ENCODE measurements around the gene FBLN5.

FBLN5 gene

GRCh38 chr14:91911474-91912032 is 35.9 kb downstream of the FBLN5 start:
- no peak overlapping the region for H3K4me3 ChIP-seq (ENCODE audit: control insufficient read depth, low read depth, low read length)
- peak; percentile 52 for DNase-seq (ENCODE audit: low read depth)
- peak; percentile 47 for TF ChIP-seq CTCF (conservative IDR thresholded peaks at IDR 0.05; ENCODE audit: control insufficient read depth, insufficient read depth, low read depth, low read length)

- DNase-seq (ENCODE audit: low read depth): no peak
- no peak overlapping the region for H3K4me3 ChIP-seq (ENCODE audit: control insufficient read depth, low read depth, low read length)
- no peak for TF ChIP-seq CTCF (conservative IDR thresholded peaks at IDR 0.05; ENCODE audit: control insufficient read depth, insufficient read depth, low read depth, low read length)
Measured at GRCh38 chr14:91910196-91910595, 37.3 kb downstream of the FBLN5 start.

- DNase-seq (ENCODE audit: low read depth): no peak
- no peak for TF ChIP-seq CTCF (conservative IDR thresholded peaks at IDR 0.05; ENCODE audit: control insufficient read depth, insufficient read depth, low read depth, low read length)
Measured at GRCh38 chr14:91906374-91906773, 41.1 kb downstream of the FBLN5 start.

GRCh38 chr14:91904956-91905645 is 42.4 kb downstream of the FBLN5 start:
- no peak for TF ChIP-seq CTCF (conservative IDR thresholded peaks at IDR 0.05; ENCODE audit: control insufficient read depth, insufficient read depth, low read depth, low read length)
- H3K4me3 ChIP-seq (ENCODE audit: control insufficient read depth, low read depth, low read length): no peak overlapping the region
- no peak for DNase-seq (ENCODE audit: low read depth)

More at GRCh38 chr14:91906374-91906773, 41.1 kb downstream of the FBLN5 start:
- no peak overlapping the region for H3K4me3 ChIP-seq (ENCODE audit: control insufficient read depth, low read depth, low read length)

GRCh38 chr14:91904483-91904882 is 43.0 kb downstream of the FBLN5 start:
- TF ChIP-seq CTCF (conservative IDR thresholded peaks at IDR 0.05; ENCODE audit: control insufficient read depth, insufficient read depth, low read depth, low read length): no peak
- DNase-seq (ENCODE audit: low read depth): no peak

GRCh38 chr14:91903070-91903469 is 44.4 kb downstream of the FBLN5 start:
- TF ChIP-seq CTCF (conservative IDR thresholded peaks at IDR 0.05; ENCODE audit: control insufficient read depth, insufficient read depth, low read depth, low read length): no peak
- no peak for DNase-seq (ENCODE audit: low read depth)
- H3K4me3 ChIP-seq (ENCODE audit: control insufficient read depth, low read depth, low read length): no peak overlapping the region

More at GRCh38 chr14:91904483-91904882, 43.0 kb downstream of the FBLN5 start:
- H3K4me3 ChIP-seq (ENCODE audit: control insufficient read depth, low read depth, low read length): no peak overlapping the region
